GM10266 (cell line): ENCODE results near the gene BAG2.
A peak's percentile ranks its signal among the peaks of the same experiment; 100 is the strongest.

ENCODE experiments used
- DNase-seq: peaks from one replicate; pipeline ENCODE4 v3.0.0; 2012; ENCODE audit errors: extremely low spot score
- CTCF ChIP-seq: IDR thresholded peaks from 2 replicates; pipeline ENCODE4 v1.5.1; 2012; ENCODE audit warnings: mild to moderate bottlenecking, low read depth; ENCODE audit not compliant: control insufficient read depth, insufficient read depth; ENCODE audit errors: missing control alignments

BAG2 gene

GRCh38 chr6:57174511-57174907, 2.4 kb downstream of the BAG2 start:
- TF ChIP-seq CTCF: no peak
- no peak for DNase-seq

DNA sequence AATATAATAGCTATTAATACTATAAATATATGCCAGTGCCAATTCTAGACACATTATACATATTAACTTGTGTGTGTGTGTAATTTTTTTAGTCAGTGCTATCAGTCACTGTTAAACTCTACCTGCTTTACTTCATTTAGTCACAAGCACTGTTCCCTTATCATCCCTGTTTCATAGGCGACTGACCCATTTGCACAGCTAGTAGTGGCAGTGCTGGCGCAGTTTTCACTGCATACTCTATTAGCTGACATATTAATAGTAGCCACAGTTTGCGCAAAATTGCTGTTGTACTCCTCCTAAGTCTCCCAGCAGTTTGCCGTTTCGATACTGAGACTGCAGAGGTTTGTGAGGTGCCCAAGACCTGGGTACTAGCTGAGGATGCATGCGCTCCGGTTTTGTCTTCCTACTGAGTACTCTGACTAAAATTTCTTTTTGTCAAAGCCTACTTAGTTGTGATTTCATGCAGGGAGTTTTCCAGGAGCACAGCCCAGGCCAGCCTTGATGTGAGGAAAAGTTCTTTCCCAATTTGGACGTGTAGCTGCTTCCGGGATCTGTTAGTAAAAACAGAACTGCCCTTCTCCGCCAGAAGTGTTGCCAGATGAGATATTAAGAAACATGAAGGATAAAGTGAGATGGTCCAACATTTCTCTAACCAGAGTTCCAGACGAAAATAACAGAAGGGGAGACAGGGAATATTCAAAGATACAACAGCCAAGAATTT, 5.6 kb downstream of the BAG2 start:
- DNase-seq: no peak
- TF ChIP-seq CTCF: no peak

GRCh38 chr6:57180596-57180995, 8.5 kb downstream of the BAG2 start:
- TF ChIP-seq CTCF: no peak
- DNase-seq: no peak

DNA sequence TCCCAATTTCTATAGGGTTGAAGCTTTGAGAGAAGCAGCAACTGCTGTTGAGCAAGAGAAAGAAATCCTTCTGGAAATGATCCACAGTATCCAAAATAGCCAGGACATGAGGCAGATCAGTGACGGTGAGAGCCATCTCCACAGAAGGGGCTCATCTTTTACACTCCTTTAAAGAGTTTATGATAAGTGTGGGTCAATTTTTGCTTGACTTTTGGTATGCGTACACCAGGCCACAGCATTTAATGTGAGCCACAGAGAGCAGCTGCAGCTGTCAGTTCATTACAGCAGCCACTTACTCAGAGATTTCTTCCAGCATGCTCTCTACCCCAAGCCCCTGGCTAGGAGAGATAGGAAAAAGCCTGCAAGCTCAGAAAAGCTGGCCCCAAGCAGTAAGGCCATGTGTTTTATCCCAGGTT, 9.9 kb downstream of the BAG2 start:
- no peak for DNase-seq
- no peak for TF ChIP-seq CTCF

DNA sequence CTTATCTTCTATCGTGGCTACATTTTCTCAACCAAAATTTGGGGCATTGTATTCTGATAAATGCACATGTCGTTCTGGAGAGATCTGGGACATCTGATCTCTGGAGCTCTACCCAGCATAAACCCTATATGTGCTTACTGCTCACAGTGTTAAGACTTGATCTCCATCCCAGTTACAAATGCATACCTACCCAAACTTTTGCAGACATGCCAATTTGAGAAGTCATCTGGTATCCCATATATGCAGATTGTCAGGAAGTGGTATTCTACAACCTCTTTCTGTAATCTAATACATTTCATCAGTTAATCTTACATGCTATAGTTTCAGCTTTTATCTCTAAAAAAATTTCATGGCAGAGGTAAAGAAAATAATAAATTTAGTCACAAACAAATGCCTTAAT, 11.2 kb downstream of the BAG2 start:
- DNase-seq: no peak
- TF ChIP-seq CTCF: no peak

DNA sequence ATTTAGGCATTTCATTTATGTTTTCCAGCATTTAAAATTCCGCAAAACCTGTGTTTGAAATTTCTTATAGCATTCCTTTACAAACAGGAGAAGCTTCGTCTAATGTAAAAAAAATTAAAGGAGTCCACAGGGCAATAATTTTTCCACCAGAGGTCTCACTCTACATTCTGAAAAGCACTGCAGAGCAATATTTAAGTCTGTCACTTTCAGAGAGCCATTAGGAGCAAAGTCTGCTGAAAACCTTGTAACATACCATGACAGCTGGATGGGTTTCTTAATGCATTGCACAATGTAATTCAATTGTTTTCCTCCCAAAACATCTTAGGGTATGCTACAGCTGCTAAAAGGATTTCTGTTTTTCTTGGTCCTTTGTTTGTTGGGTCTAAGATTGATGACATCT, 18.0 kb downstream of the BAG2 start:
- DNase-seq: no peak
- TF ChIP-seq CTCF: peak; percentile 14

DNA sequence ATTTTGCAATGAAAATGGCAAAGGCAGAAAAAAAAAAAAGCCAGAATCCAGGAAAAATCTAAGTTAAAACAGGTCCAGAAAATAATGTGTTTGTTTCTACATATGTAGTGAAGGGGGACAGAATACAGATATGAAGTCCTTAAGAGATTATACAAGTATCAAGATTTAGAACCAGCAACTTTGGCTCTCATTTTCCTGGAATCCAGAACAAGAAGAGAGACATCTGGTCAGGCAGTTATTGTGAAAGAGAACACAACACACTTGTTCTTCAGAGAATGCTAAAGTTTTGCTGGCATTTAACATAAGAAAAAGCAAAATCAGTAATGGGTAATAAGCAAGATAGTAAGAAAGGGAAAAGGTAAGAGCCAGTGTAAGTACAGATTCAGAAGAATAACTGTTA, 21.1 kb downstream of the BAG2 start:
- DNase-seq: no peak
- no peak for TF ChIP-seq CTCF
